GM21619 (cell line): ENCODE data around the gene CACNA1C.

Source experiments
- ATAC-seq: cut with Tn5 transposase; IDR thresholded peaks from one replicate; pipeline ENCODE4 v1.9.1; 2021; ENCODE audit not compliant: unreplicated experiment

The CACNA1C gene

DNA sequence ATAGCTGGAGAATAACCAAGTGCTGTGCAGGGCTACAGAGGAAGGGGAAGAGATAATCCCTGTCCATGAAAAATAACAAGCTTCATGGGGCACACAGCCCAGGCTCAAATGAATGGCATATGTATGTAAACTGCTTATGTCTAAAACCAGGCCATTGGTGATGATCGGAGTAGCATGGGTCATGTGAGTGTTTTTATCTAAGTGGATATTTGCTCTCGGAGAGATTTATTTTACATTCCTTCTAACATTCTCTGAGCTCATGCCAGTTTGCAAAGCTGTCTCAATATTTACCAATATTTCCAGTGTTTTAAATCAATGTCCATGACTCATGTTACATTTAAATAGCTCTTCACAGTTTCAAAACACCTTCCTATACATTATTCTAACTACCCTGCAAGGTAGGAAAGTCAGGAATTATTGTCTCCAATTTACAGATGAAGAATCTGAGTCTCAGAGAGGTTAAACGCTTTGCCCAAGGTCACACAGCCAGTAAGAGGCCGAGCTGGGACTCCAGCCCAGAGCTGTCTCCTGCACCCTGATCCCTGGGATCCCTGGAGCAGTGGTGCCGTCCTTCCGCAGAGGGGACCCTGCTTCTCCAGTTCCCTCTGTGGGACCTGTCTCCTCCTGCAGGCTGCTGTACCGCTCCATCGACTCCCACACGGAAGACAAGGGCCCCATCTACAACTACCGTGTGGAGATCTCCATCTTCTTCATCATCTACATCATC is 555.3 kb downstream of the CACNA1C start:
- no peak for ATAC-seq

DNA sequence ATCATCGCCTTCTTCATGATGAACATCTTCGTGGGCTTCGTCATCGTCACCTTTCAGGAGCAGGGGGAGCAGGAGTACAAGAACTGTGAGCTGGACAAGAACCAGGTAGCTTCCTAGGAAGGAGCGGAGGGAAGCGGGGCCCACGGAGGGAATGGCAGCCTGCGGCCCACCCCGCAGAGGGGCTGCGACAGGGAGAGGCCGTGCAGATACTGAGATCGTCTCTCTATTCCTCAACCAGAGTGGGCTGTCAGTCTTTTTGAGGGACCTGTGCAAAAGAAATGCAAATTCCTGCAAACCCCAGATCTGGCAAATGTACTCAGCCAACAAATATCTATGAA is 555.8 kb downstream of the CACNA1C start:
- no peak for ATAC-seq

DNA sequence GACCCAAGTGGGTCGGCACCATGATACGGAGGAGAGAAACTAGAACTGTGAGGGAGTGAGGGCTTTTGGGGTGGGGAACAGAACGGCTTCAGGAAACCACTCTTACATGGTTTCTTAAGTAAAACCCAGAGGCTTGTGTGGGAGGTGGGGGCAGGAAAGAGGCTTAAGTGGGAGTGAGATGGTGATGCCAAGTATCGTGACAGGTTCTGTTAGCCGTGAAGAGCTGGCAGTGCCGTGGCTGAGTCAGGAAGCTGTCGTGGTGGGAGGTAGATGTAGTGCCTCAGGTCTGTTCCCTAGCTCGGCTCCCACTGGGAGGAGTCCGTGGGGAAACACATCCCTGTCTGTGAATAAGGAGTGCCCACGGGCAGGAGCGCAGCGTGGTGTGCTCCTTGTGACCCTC is 556.2 kb downstream of the CACNA1C start:
- no peak for ATAC-seq

DNA sequence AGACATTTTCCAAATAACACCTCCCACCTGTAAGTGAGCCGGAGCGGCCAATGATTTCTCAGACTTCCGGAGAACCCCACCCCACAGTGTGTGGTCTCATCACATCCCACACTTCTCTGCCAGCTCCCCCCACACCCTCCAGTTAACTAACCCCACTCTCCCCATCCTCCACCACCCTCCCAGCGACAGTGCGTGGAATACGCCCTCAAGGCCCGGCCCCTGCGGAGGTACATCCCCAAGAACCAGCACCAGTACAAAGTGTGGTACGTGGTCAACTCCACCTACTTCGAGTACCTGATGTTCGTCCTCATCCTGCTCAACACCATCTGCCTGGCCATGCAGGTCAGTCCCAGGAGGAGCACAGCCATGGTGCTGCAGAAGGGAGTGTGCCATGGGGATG is 557.6 kb downstream of the CACNA1C start:
- ATAC-seq, result no peak

DNA sequence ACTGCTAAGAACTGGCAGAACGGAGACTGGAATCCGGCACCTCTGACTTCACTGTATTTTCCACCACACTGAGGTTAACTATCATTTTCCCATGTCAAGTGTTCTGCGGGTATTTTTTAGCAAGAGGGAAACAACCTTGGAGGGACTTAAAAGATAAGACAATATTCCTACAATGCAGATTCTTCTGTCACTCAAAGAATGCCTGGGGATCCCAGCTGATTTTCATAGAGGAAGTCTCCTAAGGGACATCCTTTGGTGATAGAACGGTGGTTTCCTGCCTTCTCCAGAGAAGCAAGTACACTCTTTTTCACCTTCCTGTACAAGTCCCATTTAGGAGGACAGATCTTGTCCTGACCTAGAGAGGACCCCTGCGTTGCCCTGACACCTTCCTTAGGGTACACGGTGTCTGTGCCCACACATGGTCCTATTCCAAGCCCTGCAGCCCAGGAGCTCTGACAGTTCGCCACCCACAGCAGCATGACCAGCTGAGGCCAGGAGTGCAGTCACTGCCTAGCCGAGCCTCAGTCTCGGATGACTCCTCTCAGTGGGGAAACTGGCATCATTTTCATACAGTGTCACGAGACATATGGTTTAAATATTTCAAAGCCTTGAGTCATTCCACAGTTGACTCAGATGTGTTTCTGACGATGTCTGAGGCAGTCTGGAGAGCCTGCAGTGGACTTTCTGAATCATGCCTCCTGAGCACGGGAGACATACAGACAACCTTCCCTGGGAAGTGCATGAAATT is 560.7 kb downstream of the CACNA1C start:
- ATAC-seq, result peak; percentile 80

DNA sequence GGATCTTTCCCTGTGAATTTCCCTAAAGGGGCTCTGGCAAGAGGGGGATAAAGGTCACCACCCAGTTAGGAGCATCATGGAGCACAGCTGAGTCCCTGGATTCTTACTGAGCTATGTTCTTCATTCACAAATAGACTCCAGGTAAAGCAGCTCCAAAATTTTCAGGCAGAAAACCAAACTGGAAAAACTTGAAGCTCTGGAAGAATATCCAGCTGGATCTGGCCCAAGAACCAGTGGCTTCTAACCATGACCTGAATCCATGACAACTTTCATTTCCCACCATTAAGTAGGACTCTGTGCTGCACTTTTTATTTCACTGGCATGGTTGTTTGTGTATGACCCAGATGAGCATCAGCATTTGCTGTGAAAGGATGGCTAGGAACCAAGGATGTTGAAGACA is 561.6 kb downstream of the CACNA1C start:
- ATAC-seq, result no peak

DNA sequence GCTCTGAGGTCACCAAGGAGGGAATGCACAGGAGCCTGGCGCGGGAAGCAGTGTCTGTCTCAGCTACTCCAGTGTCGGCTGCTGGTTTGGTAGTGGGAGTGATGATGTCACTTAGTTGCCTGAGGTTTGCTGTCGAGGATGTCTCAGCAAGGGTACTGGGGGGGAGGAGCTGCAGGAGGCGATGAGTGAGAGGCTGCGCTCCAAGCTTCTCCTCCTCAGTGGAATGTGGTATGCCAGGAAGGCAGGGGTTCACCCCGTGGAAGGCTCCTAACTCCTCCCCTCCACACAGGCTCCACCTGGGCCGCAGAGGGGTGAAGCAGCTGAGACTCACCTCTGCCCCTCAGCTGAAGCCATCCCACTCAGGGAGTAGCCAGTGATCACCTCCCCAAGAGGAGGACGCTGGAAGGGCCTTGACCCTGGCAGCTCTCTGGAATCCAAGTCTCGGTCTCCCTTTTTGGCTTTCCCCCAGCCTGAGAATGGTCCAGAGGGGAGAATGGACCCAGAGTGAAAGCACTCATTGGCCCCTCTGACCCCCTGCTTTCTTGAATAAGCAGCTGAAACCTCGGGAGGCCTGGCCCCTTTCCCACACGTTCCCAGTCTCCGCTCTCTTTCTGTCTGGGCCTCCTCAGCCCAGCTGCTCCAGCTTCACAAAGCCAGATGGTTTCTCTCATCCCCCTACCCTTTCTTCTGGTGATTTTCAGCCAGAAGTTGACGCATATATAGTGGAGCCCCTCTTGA is 563.0 kb downstream of the CACNA1C start:
- no peak for ATAC-seq

DNA sequence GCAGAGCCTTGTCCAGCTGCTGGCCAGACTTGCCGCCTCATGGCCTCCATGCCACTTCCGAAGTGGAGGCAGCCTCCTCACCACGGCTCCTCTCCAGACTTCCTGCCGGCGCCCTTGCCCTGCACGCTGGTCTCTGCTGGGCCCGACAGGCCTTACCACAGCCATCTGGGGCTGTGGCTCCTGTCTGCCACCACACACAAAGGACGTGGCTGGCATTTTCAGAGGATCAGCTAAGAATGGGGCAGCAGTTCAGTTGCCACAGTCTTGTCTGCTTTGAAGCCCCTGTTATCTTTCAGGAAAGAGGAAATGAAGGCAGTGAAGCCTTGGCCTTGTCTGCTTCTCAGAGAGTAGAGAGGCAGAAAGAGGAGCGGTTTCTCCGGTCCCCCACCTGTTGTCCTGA is 564.0 kb downstream of the CACNA1C start:
- ATAC-seq, result no peak

DNA sequence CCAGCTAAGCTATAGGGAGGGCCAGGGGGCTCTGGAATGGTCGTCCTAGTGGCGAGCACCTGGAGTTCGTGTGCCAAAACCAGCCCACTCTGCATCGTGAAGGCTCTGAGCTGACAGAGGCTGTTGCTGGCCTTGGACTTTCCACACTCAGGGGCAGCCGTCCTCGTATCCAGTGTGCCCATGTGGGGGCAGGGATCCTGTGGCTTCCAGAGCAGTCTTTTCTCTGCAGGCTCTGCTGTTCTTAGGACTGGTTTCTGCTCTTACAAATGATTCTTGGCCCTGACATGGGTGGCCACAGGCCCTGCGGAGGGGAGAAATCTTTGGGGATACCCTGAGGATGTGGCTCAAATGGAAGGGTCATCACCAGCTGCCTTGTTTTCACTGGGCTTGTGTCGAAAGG is 564.6 kb downstream of the CACNA1C start:
- ATAC-seq, result no peak

DNA sequence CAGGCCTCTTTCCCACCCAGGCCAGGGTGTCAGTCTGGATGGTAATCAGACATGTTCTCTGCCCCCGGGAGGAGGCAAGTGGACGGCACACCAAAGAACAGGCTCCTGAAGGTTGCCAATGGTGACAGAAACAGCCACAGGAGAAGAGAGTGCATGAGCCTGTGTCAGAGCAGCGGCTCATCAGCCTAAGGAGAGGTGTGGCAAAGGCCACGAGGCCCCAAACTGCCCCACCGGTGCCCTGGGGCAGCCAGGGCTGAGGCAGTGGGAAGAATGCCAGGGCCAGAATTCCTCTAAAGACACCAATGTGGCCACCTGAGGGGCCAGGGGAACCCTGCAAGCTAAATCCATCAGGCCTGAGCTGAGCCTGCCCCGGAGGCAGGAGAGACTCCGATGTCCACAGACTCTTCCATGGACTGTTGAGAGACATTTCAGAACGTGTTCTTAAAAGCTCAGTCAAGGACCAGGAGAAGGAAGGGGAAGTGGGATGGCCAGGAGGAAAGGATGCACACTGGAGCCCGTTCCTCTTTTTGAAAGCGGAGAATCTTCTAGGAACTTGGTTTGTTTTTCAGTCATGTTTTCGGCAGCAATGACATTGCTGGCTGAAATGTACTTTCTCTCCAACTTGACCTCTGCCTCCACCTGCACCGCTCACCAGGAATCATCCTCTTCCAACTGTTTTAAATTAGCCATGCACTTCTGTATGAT is 565.7 kb downstream of the CACNA1C start:
- ATAC-seq, result no peak

DNA sequence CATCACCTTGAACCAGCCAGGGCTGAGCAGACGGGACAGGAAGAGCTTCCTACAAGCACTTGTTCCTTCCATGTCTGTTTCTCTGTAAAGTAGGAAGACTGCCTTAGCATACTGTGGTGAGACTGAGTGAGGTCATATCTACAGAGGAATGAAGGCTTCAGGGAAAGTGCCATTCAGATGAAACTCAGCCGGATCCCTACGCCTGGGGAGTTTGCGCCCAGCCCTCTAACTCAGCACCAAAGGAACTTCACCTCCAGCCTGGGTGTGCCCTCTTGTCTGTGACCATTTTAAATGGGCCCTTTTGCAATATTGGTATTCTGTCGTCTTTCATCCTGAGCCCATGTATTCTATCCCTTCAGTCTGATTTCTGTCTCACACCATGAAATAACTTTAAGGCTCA is 566.3 kb downstream of the CACNA1C start:
- no peak for ATAC-seq

DNA sequence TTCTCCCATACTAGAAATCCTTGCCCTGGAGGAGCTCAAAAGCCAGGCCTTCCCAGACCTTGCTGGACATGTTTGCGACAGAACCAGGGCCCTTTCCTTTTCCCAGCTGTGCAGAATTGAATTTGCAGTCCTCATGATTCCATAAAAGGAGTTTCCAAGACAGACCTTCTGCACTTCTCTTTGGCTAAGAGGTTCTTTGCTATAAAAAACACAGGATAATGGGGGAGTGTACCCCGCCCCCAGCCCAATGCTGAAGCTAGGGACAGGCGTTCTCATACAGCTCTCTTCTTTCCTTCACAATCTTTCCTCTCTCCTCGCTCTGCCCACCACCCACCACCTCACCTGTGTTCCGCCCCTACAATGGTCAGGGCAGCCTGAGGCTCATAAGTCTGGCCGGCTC is 569.7 kb downstream of the CACNA1C start:
- no peak for ATAC-seq

DNA sequence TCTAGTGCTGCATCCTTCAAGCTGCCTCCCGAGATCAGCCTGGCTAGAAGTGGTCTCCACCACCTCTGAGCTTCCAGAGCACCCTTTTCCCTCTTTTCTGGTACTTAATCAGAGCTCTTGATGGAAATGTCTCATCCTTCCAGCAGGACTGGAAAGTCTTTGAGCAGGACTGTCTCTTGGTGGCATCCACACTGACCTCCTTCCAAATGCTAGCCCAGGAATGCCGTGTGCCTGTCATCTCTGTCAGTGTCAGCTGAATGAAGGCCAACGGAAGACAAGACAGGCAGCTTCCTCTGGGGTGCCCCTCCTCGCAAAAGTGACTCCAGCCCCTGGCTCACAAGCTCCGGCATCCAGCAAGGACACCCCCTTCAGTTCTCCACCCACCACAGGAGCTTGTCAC is 570.7 kb downstream of the CACNA1C start:
- ATAC-seq, result no peak

DNA sequence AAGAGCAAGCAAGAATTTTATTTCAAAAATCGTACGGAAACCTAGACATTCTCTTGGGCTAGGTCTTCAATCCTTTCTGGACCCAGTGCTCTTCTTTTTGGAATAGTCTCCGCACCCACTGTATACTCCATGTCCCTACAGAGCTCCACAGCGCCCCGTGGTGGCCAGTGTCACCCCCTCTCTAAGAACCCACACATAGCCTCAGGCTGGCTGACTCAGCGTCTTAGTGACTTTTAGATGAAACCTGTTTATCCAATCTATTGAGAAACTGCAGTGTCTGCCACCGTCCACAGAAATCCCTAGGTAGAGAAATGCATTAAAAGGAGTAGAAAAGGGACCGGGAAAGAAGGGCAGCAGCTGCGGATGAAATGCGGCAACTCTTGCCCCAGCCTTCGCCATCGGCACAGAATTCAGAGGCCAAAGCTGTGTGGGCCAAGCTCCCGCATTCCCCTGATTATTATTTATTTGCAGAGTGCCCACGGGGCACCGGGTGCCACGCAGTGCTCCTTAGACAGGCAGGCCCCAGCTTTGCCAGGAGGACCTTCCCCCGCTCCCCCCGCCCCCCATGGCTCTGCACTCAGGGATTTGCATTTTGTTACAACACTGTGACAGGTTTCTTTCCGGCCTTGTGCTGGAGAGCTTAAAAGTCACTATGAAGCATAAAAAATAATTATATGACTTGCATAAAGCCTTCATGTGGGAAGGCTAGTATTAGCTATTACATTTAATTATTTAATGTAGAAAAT is 571.9 kb downstream of the CACNA1C start:
- no peak for ATAC-seq

DNA sequence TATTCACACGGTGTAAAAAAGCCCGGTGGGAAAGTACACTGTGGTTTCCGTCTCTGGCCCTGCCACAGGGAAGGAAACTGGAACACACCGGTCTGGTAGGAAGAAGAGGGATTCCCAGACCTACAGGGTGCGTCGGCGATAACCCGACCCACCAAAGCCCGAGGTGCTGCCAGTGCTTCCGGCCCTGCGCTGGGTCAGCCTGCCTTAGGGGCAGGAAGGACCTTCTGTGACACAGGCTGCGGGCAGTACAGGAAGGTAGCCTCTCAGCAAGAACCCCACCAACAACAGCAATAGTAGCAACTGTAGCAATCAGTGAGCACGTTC is 572.5 kb downstream of the CACNA1C start:
- ATAC-seq, result no peak

DNA sequence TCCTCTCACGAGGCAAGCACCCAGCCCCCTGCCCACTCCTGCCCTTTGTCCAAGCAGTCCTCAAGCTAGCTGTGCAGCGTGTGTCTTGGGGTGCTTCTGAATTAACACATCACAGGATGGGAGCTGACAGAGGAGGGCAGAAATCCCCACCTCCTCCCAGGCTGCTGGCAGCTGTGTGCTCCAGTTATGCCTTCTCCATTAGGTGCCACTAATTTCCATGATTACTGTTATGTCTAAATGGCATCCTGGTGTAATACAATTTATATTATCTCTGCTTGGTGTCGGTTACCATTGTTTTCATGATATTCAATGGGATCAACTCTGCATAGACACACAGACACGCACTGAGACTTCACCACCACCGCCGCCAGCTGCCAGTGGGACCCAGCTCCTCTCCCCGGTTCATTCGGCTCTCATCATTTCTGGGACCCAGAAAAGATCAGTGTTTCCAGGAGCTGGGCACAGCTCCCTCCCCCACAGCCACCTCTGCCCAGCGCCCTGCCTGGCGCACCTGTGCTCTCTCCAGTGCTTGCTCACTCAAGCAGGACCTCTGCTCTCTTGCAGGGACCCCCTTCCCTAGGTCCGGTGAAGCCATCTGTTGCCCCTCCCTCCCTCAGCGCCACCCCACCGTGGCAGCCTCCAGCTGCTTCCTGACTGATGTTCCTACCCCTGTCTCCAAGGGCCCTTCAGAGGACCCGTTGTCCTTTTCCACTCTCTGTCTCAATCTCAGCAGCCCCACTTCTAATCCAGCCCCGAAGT is 574.5 kb downstream of the CACNA1C start:
- no peak for ATAC-seq

DNA sequence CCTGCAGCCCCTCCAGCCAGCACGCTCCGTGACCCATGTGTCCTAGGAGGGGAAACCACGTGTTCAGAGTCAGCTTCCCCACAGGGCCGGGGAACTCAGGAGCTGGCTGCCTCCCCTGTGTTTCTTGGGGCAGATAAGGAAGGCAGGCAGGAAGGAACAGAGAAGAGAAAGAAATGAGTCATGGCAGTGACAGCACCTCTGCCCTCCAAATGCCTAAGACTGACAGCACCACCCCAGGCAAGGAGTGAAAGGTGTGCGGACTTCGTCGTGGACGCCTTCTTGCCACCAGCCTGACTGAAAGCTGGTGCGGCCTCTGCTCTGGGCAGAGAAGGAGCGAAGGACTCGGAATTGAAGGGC is 575.0 kb downstream of the CACNA1C start:
- no peak for ATAC-seq

DNA sequence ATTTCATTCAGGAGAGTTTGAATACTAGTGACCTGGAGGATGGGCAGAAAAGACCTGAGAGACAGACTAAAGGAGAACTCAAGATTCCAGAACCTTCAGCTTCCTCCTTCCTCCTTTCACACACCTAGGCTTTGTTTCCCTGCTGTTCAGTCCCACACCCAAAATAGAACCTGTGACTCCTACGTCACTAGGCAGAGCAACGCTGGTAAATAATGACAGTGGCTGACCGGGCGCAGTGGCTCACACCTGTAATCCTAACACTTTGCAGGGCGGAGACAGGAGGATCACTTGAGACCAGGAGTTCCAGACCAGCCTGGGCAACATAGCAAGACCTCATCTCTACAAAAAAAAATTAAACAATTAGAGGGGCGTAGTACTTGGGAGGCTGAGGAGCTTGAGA is 575.6 kb downstream of the CACNA1C start:
- no peak for ATAC-seq

DNA sequence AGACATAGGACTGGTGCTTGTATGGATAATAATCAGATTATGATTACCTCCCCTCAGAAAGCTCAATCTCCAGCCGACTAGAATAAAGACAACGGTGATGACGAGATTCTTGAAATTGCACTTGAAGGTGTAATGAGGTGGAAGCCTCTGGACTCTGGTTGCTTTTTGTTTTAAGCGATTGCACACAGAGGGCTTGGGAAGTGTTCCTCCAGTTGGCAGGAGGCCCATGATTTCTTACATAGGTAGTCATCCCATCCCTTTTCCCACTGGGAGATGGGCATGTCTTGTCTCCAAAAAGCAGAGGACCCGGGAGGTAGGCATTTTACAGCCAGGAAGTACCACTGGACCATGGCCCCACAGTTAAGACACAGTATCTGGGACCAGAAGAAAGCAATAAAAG is 576.3 kb downstream of the CACNA1C start:
- ATAC-seq, result no peak

DNA sequence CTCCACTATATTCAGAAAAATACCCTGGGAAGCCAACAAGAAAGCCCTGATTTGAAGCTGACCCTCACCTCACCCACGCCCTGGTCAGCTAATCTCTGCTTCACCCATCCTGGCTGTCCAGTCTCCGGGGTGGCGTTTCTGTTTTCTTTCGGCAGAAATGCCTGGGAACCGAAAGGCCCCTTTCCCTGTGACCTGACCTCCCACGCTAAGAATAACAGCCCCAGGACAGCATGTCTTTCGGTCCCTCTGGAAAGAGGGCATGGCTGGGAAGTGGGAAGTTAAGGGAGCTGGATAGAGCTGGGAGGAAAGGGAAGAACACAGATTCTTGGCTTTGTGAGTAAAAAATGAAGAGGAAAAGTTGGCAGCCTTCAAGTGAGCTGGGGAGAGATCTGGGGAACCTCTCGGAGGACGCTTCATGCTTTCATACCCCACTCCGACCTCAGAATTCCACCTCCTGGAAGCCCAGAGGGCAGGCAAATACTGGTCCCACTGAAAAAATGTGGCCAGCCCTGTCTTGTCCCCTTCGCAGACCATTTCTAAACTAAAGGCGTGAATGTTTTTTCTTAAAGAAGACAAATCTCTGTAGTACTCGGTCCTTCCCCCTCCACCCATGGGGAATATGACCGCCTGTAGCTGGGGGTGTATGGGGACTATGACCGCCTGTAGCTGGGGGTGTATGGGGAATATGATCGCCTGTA is 579.0 kb downstream of the CACNA1C start:
- ATAC-seq, result no peak
